ENCODE data around the gene AP4B1.

DNA sequence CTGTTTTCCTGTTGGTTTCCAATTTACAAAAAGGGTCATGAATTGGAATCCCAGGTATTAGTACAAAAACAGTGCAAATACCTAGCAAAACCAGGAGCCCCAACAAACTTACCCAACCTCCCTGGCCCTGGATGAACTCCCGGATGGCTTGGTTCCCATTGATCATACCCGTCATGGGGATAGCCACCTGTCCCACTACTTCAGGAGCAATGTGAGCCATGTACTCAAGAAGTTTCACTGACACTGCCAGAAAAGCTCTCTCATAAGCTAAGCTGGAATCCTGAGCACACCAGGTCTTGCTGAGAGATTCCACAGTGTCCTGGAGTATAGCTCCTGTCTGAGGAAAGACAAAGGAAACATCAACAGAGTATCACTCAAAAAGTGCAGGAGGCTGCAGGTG, 22.9 kb downstream of the AP4B1 start:
- TF ChIP-seq, protein P1, sequence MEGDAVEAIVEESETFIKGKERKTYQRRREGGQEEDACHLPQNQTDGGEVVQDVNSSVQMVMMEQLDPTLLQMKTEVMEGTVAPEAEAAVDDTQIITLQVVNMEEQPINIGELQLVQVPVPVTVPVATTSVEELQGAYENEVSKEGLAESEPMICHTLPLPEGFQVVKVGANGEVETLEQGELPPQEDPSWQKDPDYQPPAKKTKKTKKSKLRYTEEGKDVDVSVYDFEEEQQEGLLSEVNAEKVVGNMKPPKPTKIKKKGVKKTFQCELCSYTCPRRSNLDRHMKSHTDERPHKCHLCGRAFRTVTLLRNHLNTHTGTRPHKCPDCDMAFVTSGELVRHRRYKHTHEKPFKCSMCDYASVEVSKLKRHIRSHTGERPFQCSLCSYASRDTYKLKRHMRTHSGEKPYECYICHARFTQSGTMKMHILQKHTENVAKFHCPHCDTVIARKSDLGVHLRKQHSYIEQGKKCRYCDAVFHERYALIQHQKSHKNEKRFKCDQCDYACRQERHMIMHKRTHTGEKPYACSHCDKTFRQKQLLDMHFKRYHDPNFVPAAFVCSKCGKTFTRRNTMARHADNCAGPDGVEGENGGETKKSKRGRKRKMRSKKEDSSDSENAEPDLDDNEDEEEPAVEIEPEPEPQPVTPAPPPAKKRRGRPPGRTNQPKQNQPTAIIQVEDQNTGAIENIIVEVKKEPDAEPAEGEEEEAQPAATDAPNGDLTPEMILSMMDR (IDR thresholded peaks at IDR 0.05), result no peak
- TF ChIP-seq POLR2A (IDR thresholded peaks at IDR 0.05), result no peak

Measured in lower leg skin (tissue), 3 donors.